C4-2B (cell line): ENCODE results near the gene BBC3.

Experiments used
- H3K27ac ChIP-seq: fragments of 450-650 bp; 2 replicates; pipeline ENCODE4 v1.5.1; 2017
- CTCF ChIP-seq: fragments of 450-650 bp; conservative IDR thresholded peaks from 2 replicates; pipeline ENCODE4 v1.5.1; 2017; ENCODE audit warnings: mild to moderate bottlenecking
- ZFX ChIP-seq: fragments of 450-650 bp; IDR thresholded peaks from 2 replicates; pipeline ENCODE4 v1.6.1; 2017

BBC3 gene

GRCh38 chr19:47230921-47231214 is at the start of gene BBC3:
Gene BBC3 (minus strand): TSS chr19:47231199. CDS start chr19:47228431, 2,768 bp downstream.
- peak within 1 kb of the TSS; percentile 80 for H3K27ac ChIP-seq
- TF ChIP-seq ZFX (no peak), CTCF (no peak)

GRCh38 chr19:47280183-47280797 is 49.3 kb upstream of the BBC3 start:
- no peak for TF ChIP-seq ZFX
- peak; percentile 39 for TF ChIP-seq CTCF
- no peak overlapping the region for H3K27ac ChIP-seq

GRCh38 chr19:47276513-47276912 is 45.5 kb upstream of the BBC3 start:
- H3K27ac ChIP-seq: peak overlapping the region; percentile 31; the same call in 1 of the 2 replicates

- TF ChIP-seq CTCF (no peak), ZFX (no peak)
- peak overlapping the region; percentile 31 for H3K27ac ChIP-seq
Observed at GRCh38 chr19:47275791-47276461, 44.9 kb upstream of the BBC3 start.

- H3K27ac ChIP-seq: peak overlapping the region; percentile 31; the same call in 1 of the 2 replicates
- TF ChIP-seq CTCF (no peak), ZFX (no peak)
Observed at GRCh38 chr19:47274891-47275761, 44.1 kb upstream of the BBC3 start.

- H3K27ac ChIP-seq: peak within 1 kb of the TSS; percentile 95
- TF ChIP-seq CTCF (no peak), ZFX (no peak)
Observed at GRCh38 chr19:47274071-47274890, 43.3 kb upstream of the BBC3 start, which contains the start of gene INAFM1. Gene INAFM1 (plus strand): TSS chr19:47274885. CDS start chr19:47274920, 35 bp downstream.

- TF ChIP-seq CTCF (no peak), ZFX (no peak)
- peak overlapping the region; percentile 95 for H3K27ac ChIP-seq
Observed at GRCh38 chr19:47273313-47274070, 42.5 kb upstream of the BBC3 start.
